Endothelial cell of umbilical vein (primary cell): Measurements from ENCODE around the gene NIN. TPM values are rescaled to one million over a fixed set of nuclear protein-coding genes. Genes with fewer than 3 reads are reported as not detected.

Experiments
- BruUV-seq: library from RNA; stranded (reverse); fragments of 400-500 nt; replicated peaks from 2 replicates; lab custom pipeline; 2021; lab: Mats Ljungman, UMichigan
- CTCF ChIA-PET: fragments of 300-600, 350-600 bp; sonication (Branson Sonifier 250); formaldehyde crosslinking; loops from one replicate; lab custom pipeline; 2021; ENCODE audit warnings: antibody characterized with exemption, inconsistent platforms; lab: Charles Lee
- POLR2A ChIA-PET: fragments of 300-600, 350-600 bp; sonication (Branson Sonifier 250); formaldehyde crosslinking; loops from one replicate; lab custom pipeline; 2021; ENCODE audit warnings: antibody characterized with exemption, inconsistent platforms; lab: Charles Lee
- DNase-seq: peaks from one replicate; pipeline ENCODE4 v3.0.0-alpha.2; 2011; ENCODE audit warnings: low read depth, low spot score
- FAIRE-seq: peaks from 2 replicates; lab custom pipeline; 2011; peaks lifted over from hg19 to GRCh38; lab: Jason Lieb, UNC
- H2AFZ ChIP-seq: 2 replicates; pipeline ENCODE4 v1.6.0; 2012; ENCODE audit warnings: low read depth, low read length, control low read depth, inconsistent platforms
- H3K27ac ChIP-seq: 2 replicates; pipeline ENCODE4 v1.5.1; 2011; ENCODE audit warnings: low read depth, mild to moderate bottlenecking, control low read depth, low read length, moderate library complexity; ENCODE audit not compliant: insufficient read depth
- H3K27me3 ChIP-seq, 2 experiments: 2 replicates each; pipeline versions ENCODE4 v1.6.0 to v1.6.1; 2011; ENCODE audit warnings: low read length in 2 of 2, mixed read lengths in 1 of 2; ENCODE audit not compliant: control insufficient read depth in 2 of 2, insufficient read depth in 2 of 2
- H3K36me3 ChIP-seq, 2 experiments: 2 replicates in 1 of 2; 3 replicates in 1 of 2; pipeline ENCODE4 v1.5.1; 2011; ENCODE audit warnings: low read length in 2 of 2, mild to moderate bottlenecking in 1 of 2, moderate library complexity in 1 of 2; ENCODE audit not compliant: control insufficient read depth in 2 of 2, insufficient read depth in 2 of 2; ENCODE audit errors: extremely low read depth in 1 of 2
- H3K4me1 ChIP-seq: 3 replicates; pipeline ENCODE4 v1.5.1; 2011; ENCODE audit warnings: mild to moderate bottlenecking, low read length; ENCODE audit not compliant: control insufficient read depth, insufficient read depth; ENCODE audit errors: extremely low read depth
- H3K4me2 ChIP-seq: 2 replicates; pipeline ENCODE4 v1.6.1; 2011; ENCODE audit warnings: low read length, control low read depth, mixed read lengths; ENCODE audit not compliant: insufficient read depth
- H3K4me3 ChIP-seq, 3 experiments: fragments of 200-600 bp in 1 of 3; sonication (generic), shearing (Covaris generic) in 1 of 3; replicated peaks in 1 of 3; 2 replicates each; pipeline ENCODE4 v1.5.1; 2011 to 2016; ENCODE audit warnings: control low read depth in 3 of 3, low read length in 3 of 3, mild to moderate bottlenecking in 2 of 3, inconsistent platforms in 1 of 3, low read depth in 1 of 3, moderate library complexity in 1 of 3; ENCODE audit not compliant: insufficient read depth in 1 of 3
- H3K79me2 ChIP-seq: 2 replicates; pipeline ENCODE4 v1.6.0; 2012; ENCODE audit warnings: low read length, inconsistent platforms; ENCODE audit not compliant: control insufficient read depth, insufficient read depth
- H3K9ac ChIP-seq: replicated peaks from 2 replicates; pipeline ENCODE3; 2011; ENCODE audit warnings: low read length, control low read depth; ENCODE audit not compliant: insufficient read depth; ENCODE audit errors: extremely low read depth
- H3K9me1 ChIP-seq: replicated peaks from 3 replicates; pipeline ENCODE4 v1.6.0; 2011; ENCODE audit warnings: mild to moderate bottlenecking, low read length; ENCODE audit not compliant: control insufficient read depth, insufficient read depth; ENCODE audit errors: extremely low read depth
- H3K9me3 ChIP-seq: replicated peaks from 2 replicates; pipeline ENCODE4 v1.5.1; 2012; ENCODE audit warnings: low read length, inconsistent platforms; ENCODE audit not compliant: control insufficient read depth, insufficient read depth
- H4K20me1 ChIP-seq: replicated peaks from 2 replicates; pipeline ENCODE3; 2011; ENCODE audit warnings: mild to moderate bottlenecking, low read length; ENCODE audit not compliant: control insufficient read depth, insufficient read depth; ENCODE audit errors: extremely low read depth
- CTCF ChIP-seq, 2 donors: IDR thresholded peaks; 1 replicate in 1 of 2; 2 replicates in 1 of 2; pipeline ENCODE4 v1.5.1; 2011; ENCODE audit warnings: low read length in 2 of 2, mild to moderate bottlenecking in 2 of 2, moderate library complexity in 2 of 2, control low read depth in 1 of 2, inconsistent platforms in 1 of 2, low read depth in 1 of 2; ENCODE audit not compliant: insufficient read depth in 1 of 2; ENCODE audit errors: extremely low read depth in 1 of 2
- EZH2 ChIP-seq: IDR thresholded peaks from 2 replicates; pipeline ENCODE4 v1.6.1; 2012; ENCODE audit warnings: borderline replicate concordance, low read depth, mild to moderate bottlenecking, moderate library complexity, low read length, inconsistent platforms; ENCODE audit not compliant: severe bottlenecking
- POLR2AphosphoS5 ChIP-seq: IDR thresholded peaks from 2 replicates; pipeline ENCODE4 v1.6.1; 2012; ENCODE audit warnings: low read depth, mild to moderate bottlenecking, control low read depth, low read length, moderate library complexity; ENCODE audit not compliant: insufficient read depth
- dilution Hi-C: fragments of 300-500 bp; cut with MboI; formaldehyde crosslinking; loops from one replicate; pipeline ENCODE4 v1.15.0; 2019; ENCODE audit warnings: low sequenced_read_pairs; ENCODE audit not compliant: extremely low pct_ligation_motif_present
- intact Hi-C: fragments of 100-400 bp; cut with micrococcal nuclease; formaldehyde crosslinking; loops from one replicate; pipeline ENCODE4 v1.10.0; 2022
- polyA plus RNA-seq, 4 experiments: library from polyadenylated mRNA; depleted of rRNA in 3 of 4; stranded (reverse) in 3 of 4; unstranded in 1 of 4; fragments of >200 nt; gene quantifications; 2 replicates each; pipeline versions ENCODE4 v1.2.1 to v1.2.3, GENCODE V29; 2011 to 2012; ENCODE audit warnings: missing spikeins in 1 of 4
- total RNA-seq: library from RNA; stranded (reverse); gene quantifications from 2 replicates; pipeline ENCODE4 v1.2.3, GENCODE V29; 2021

NIN gene
- total and polyA plus RNA-seq, 2 donors (not counting 3 experiments of a cell fraction or from before 2014, with no cell fraction given) = 7.1 to 76.3 TPM

- dilution Hi-C loops (no loop called here), intact Hi-C loops (loop anchor here (10.0 kb wide), 1 partner anchor 520 kb away; the partner anchor contains the start of genes DMAC2L and L2HGDH)
- Histone ChIP-seq H4K20me1 (no peaks in the 10 kb centered on the region), H3K36me3 (no peaks in the 10 kb centered on the region), H3K4me1 (peaks cover 9% of the 10 kb centered on the region), H3K9me1 (no peaks in the 10 kb centered on the region), H2AFZ (no peak overlapping the region), H3K27me3 (peaks cover 0 to 3% of the 10 kb centered on the region in 2 experiments), H3K79me2 (peaks cover 3% of the 10 kb centered on the region), H3K9ac (no peak overlapping the region), H3K4me3 (no peak overlapping the region), H3K4me2 (no peak overlapping the region), H3K27ac (no peak overlapping the region), H3K9me3 (no peaks in the 10 kb centered on the region)
- FAIRE-seq (peak; percentile 15), DNase-seq (no peak)
- POLR2A ChIA-PET = no interaction called here
- no peak for TF ChIP-seq CTCF (IDR thresholded peaks at IDR 0.05; ENCODE audit: extremely low read depth in 1 of 2, insufficient read depth in 1 of 2, low read depth in 1 of 2, low read length in 2 of 2)
- no peak for TF ChIP-seq EZH2
- no peak for TF ChIP-seq POLR2AphosphoS5
- CTCF ChIA-PET = interaction anchor here (0.5 kb wide), 1 partner anchor 26 kb away, joined by 3 read pairs; no protein-coding TSS in a partner anchor
- BruUV-seq = no TSS peak
Measured at GRCh38 chr14:50834802-50835276, 3.9 kb upstream of the NIN start.
